CD4-positive, alpha-beta T cell (primary cell): ENCODE results near the gene HMCN2. TPM values are rescaled to one million over a fixed set of nuclear protein-coding genes. Genes with fewer than 3 reads are reported as not detected.

Source experiments
- ATAC-seq: fragments of 200-7000 bp; cut with Tn5 transposase; one replicate; pipeline ENCODE4 v1.10.0; 2022; ENCODE audit warnings: mild to moderate bottlenecking; ENCODE audit not compliant: poor library complexity
- CTCF ChIA-PET: fragments of 350-600 bp; sonication (Branson Sonifier 250); formaldehyde crosslinking; loops from one replicate; lab custom pipeline; 2021; ENCODE audit warnings: antibody characterized with exemption, inconsistent platforms; lab: Charles Lee
- POLR2A ChIA-PET: fragments of 350-600 bp; sonication (Branson Sonifier 250); formaldehyde crosslinking; loops from one replicate; lab custom pipeline; 2021; ENCODE audit warnings: antibody characterized with exemption, inconsistent platforms; lab: Charles Lee
- DNase-seq, 14 experiments: peaks; one replicate each; pipeline ENCODE4 v3.0.0-alpha.2; 2013 to 2020; ENCODE audit warnings: mixed read lengths in 2 of 14
- H3K27ac ChIP-seq, 2 donors: one replicate each; pipeline versions ENCODE4 v1.5.1 to v1.7.0; 2013; ENCODE audit warnings: low read length in 2 of 2, low read depth in 1 of 2, mild to moderate bottlenecking in 1 of 2
- H3K27me3 ChIP-seq, 2 experiments: 1 replicate in 1 of 2; 2 replicates in 1 of 2; pipeline versions ENCODE4 v1.6.1 to v1.7.0; 2013; ENCODE audit warnings: low read length in 2 of 2, control low read depth in 1 of 2, mild to moderate bottlenecking in 1 of 2, moderate library complexity in 1 of 2; ENCODE audit not compliant: insufficient read depth in 2 of 2, control insufficient read depth in 1 of 2
- H3K36me3 ChIP-seq: one replicate; pipeline ENCODE4 v1.6.1; 2013; ENCODE audit warnings: low read length, control low read depth; ENCODE audit not compliant: insufficient read depth
- H3K4me1 ChIP-seq: one replicate; pipeline ENCODE4 v1.6.1; 2013; ENCODE audit warnings: low read length, control low read depth; ENCODE audit not compliant: insufficient read depth
- H3K4me3 ChIP-seq: one replicate; pipeline ENCODE4 v1.5.1; 2013; ENCODE audit warnings: mild to moderate bottlenecking, low read length, moderate library complexity
- H3K9me3 ChIP-seq, 2 experiments: 1 replicate in 1 of 2; 2 replicates in 1 of 2; pipeline versions ENCODE4 v1.6.1 to v1.7.0; 2013; ENCODE audit warnings: low read length in 2 of 2, mild to moderate bottlenecking in 2 of 2, control low read depth in 1 of 2, moderate library complexity in 1 of 2; ENCODE audit not compliant: control insufficient read depth in 1 of 2, insufficient read depth in 1 of 2
- H3K27ac Mint-ChIP-seq: one replicate; pipeline ENCODE4 v1.8.0; 2020; ENCODE audit warnings: mixed read lengths
- H3K27me3 Mint-ChIP-seq: one replicate; pipeline ENCODE4 v1.8.0; 2021; ENCODE audit warnings: mixed read lengths
- H3K36me3 Mint-ChIP-seq: one replicate; pipeline ENCODE4 v1.8.0; 2021; ENCODE audit warnings: low read depth, mixed read lengths
- H3K4me1 Mint-ChIP-seq: one replicate; pipeline ENCODE4 v1.8.0; 2021; ENCODE audit warnings: low read depth, mixed read lengths
- H3K4me3 Mint-ChIP-seq: one replicate; pipeline ENCODE4 v1.8.0; 2020; ENCODE audit warnings: mild to moderate bottlenecking, mixed read lengths
- H3K9me3 Mint-ChIP-seq: one replicate; pipeline ENCODE4 v1.8.0; 2020; ENCODE audit warnings: mixed read lengths
- CTCF ChIP-seq: fragments of 200-600 bp; IDR thresholded peaks from one replicate; pipeline ENCODE4 v1.8.0; 2022; ENCODE audit warnings: antibody characterized with exemption, mild to moderate bottlenecking
- intact Hi-C, 2 experiments: fragments of 100-400 bp; cut with DNase I in 1 of 2; cut with micrococcal nuclease in 1 of 2; formaldehyde crosslinking; loops; one replicate each; pipeline versions ENCODE4 v1.15.1 to v1.9.0; 2023 to 2025; cut with DNase I, micrococcal nuclease
- total RNA-seq, 174 experiments: library from RNA in 2 of 174; stranded (reverse) in 2 of 174; gene quantifications; one replicate each; pipeline ENCODE4 v1.2.3 and lab custom pipeline; 2021 to 2026

HMCN2 gene
- total RNA-seq, 2 experiments from 2014 or later = not detected

- ATAC-seq (no peak), DNase-seq (no peak)
- CTCF ChIA-PET = no interaction called here
- intact Hi-C loops = loop anchor here in 1 of 2 experiments (5.0 kb wide), 1 partner anchor 584 kb away; no protein-coding TSS in a partner anchor
- no peaks in the 10 kb centered on the region for H3K36me3 ChIP-seq
- Mint-ChIP-seq H3K9me3 (no peaks in the 10 kb centered on the region), H3K4me3 (no peak overlapping the region), H3K4me1 (no peaks in the 10 kb centered on the region), H3K27me3 (peaks cover 40% of the 10 kb centered on the region), H3K27ac (no peak overlapping the region), H3K36me3 (no peaks in the 10 kb centered on the region)
- H3K27ac ChIP-seq = no peak overlapping the region
- no peak for TF ChIP-seq CTCF
- H3K27me3 ChIP-seq = peaks cover 30 to 42% of the 10 kb centered on the region in 2 experiments
- peaks cover 0 to 15% of the 10 kb centered on the region in 2 experiments for H3K9me3 ChIP-seq
- no peak overlapping the region for H3K4me3 ChIP-seq
- POLR2A ChIA-PET = no interaction called here
- H3K4me1 ChIP-seq = peaks cover 4% of the 10 kb centered on the region
These were observed 197.4 kb downstream of the HMCN2 start for GRCh38 chr9:130462685-130463540.

- intact Hi-C loops = loop anchor here in 1 of 2 experiments (5.0 kb wide), 1 partner anchor 583 kb away; no protein-coding TSS in a partner anchor
- no peaks in the 10 kb centered on the region for H3K9me3 Mint-ChIP-seq
- no peaks in the 10 kb centered on the region for H3K4me1 Mint-ChIP-seq
- H3K27ac Mint-ChIP-seq = no peak overlapping the region
- no peak overlapping the region for H3K4me3 Mint-ChIP-seq
- ChIA-PET POLR2A (no interaction called here), CTCF (no interaction called here)
- H3K9me3 ChIP-seq = peaks cover 0 to 10% of the 10 kb centered on the region in 2 experiments
- H3K4me1 ChIP-seq = peaks cover 4% of the 10 kb centered on the region
- no peak for ATAC-seq
- peaks cover 47% of the 10 kb centered on the region for H3K27me3 Mint-ChIP-seq
- H3K36me3 ChIP-seq = no peaks in the 10 kb centered on the region
- H3K27ac ChIP-seq = no peak overlapping the region
- no peak overlapping the region for H3K4me3 ChIP-seq
- DNase-seq = no peak
- TF ChIP-seq CTCF = no peak
- H3K27me3 ChIP-seq = peaks cover 31 to 46% of the 10 kb centered on the region in 2 experiments
- H3K36me3 Mint-ChIP-seq = no peaks in the 10 kb centered on the region
These were observed 198.5 kb downstream of the HMCN2 start for GRCh38 chr9:130463763-130464745.

- ChIA-PET POLR2A (no interaction called here), CTCF (interaction anchor here (1.0 kb wide), 1 partner anchor 217 kb away, joined by 3 read pairs; no protein-coding TSS in a partner anchor)
- TF ChIP-seq CTCF = no peak
- H3K4me3 Mint-ChIP-seq = no peak overlapping the region
- DNase-seq (no peak), ATAC-seq (no peak)
- peaks cover 41% of the 10 kb centered on the region for H3K27me3 Mint-ChIP-seq
- peaks cover 32 to 52% of the 10 kb centered on the region in 2 experiments for H3K27me3 ChIP-seq
- no peak overlapping the region for H3K4me3 ChIP-seq
- H3K27ac ChIP-seq = no peak overlapping the region
- H3K36me3 ChIP-seq = no peaks in the 10 kb centered on the region
- intact Hi-C loops = no loop called here
- no peaks in the 10 kb centered on the region for H3K4me1 Mint-ChIP-seq
- no peaks in the 10 kb centered on the region for H3K9me3 Mint-ChIP-seq
- peaks cover 0 to 14% of the 10 kb centered on the region in 2 experiments for H3K9me3 ChIP-seq
- no peak overlapping the region for H3K27ac Mint-ChIP-seq
- peaks cover 4% of the 10 kb centered on the region for H3K4me1 ChIP-seq
- no peaks in the 10 kb centered on the region for H3K36me3 Mint-ChIP-seq
These were observed 200.0 kb downstream of the HMCN2 start for GRCh38 chr9:130465383-130466096.
